SK-N-SH (cell line): ENCODE measurements around the gene MAN2B2. TPM values are rescaled to one million over a fixed set of nuclear protein-coding genes. Genes with fewer than 3 reads are reported as not detected.

Source experiments
- CTCF ChIA-PET: fragments of 300-600, 350-600 bp; formaldehyde crosslinking; extraction: SDS; loops from one replicate; lab custom pipeline; 2021; lab: Yijun Ruan, JAX
- POLR2A ChIA-PET: fragments of 350-600 bp; sonication (Branson Sonifier 250); formaldehyde crosslinking; extraction: SDS; loops from one replicate; lab custom pipeline; 2020; ENCODE audit warnings: antibody characterized with exemption, inconsistent platforms; lab: Yijun Ruan, JAX
- DNase-seq: peaks from one replicate; pipeline ENCODE4 v3.0.0; 2012
- H2AFZ ChIP-seq: fragments of 200-600 bp; sonication (generic); 2 replicates; pipeline ENCODE4 v1.8.1; 2016; ENCODE audit warnings: antibody characterized with exemption, mild to moderate bottlenecking, low read depth
- H3F3A ChIP-seq: fragments of 200-600 bp; sonication (generic); replicated peaks from 2 replicates; pipeline ENCODE3; 2016; ENCODE audit warnings: antibody characterized with exemption, mild to moderate bottlenecking; ENCODE audit not compliant: insufficient read depth
- H3K27ac ChIP-seq, 2 experiments: fragments of 200-500 bp in 1 of 2; fragments of 200-600 bp in 1 of 2; sonication (Bioruptor generic) in 1 of 2; sonication (generic), shearing (Covaris generic) in 1 of 2; 2 replicates each; pipeline versions ENCODE4 v1.5.1 to v1.6.1; 2014 to 2016; ENCODE audit warnings: low read depth in 2 of 2, inconsistent platforms in 1 of 2, low read length in 1 of 2, mild to moderate bottlenecking in 1 of 2, mixed read lengths in 1 of 2
- H3K27me3 ChIP-seq: fragments of 200-600 bp; sonication (generic), shearing (Covaris generic); 2 replicates; pipeline ENCODE4 v1.6.1; 2016; ENCODE audit warnings: mixed run types; ENCODE audit not compliant: insufficient read depth
- H3K36me3 ChIP-seq, 2 experiments: fragments of 200-500 bp in 1 of 2; fragments of 200-600 bp in 1 of 2; sonication (Bioruptor generic) in 1 of 2; sonication (generic) in 1 of 2; replicated peaks in 1 of 2; 2 replicates each; pipeline versions ENCODE3 to v1.5.1; 2014 to 2016; ENCODE audit warnings: low read length in 1 of 2, mild to moderate bottlenecking in 1 of 2; ENCODE audit not compliant: insufficient read depth in 2 of 2, control insufficient read depth in 1 of 2
- H3K4me1 ChIP-seq, 2 experiments: fragments of 200-500 bp in 1 of 2; fragments of 200-600 bp in 1 of 2; sonication (Bioruptor generic) in 1 of 2; sonication (generic), shearing (Covaris generic) in 1 of 2; 2 replicates each; pipeline versions ENCODE4 v1.5.1 to v1.6.1; 2014 to 2016; ENCODE audit warnings: low read depth in 1 of 2, low read length in 1 of 2, mixed run types in 1 of 2; ENCODE audit not compliant: insufficient read depth in 2 of 2, control insufficient read depth in 1 of 2
- H3K4me2 ChIP-seq: fragments of 200-600 bp; sonication (generic), shearing (Covaris generic); 2 replicates; pipeline ENCODE4 v1.6.1; 2017; ENCODE audit warnings: mixed run types
- H3K4me3 ChIP-seq, 2 experiments: fragments of 200-500 bp in 1 of 2; fragments of 200-600 bp in 1 of 2; sonication (Bioruptor generic) in 1 of 2; sonication (generic), shearing (Covaris generic) in 1 of 2; 2 replicates each; pipeline versions ENCODE4 v1.5.1 to v1.8.1; 2014 to 2016; ENCODE audit warnings: low read depth in 2 of 2, inconsistent platforms in 1 of 2, low read length in 1 of 2, mild to moderate bottlenecking in 1 of 2, mixed read lengths in 1 of 2, moderate library complexity in 1 of 2
- H3K79me2 ChIP-seq: fragments of 200-600 bp; sonication (generic); 2 replicates; pipeline ENCODE4 v1.8.1; 2017; ENCODE audit warnings: mild to moderate bottlenecking; ENCODE audit not compliant: insufficient read depth
- H3K9ac ChIP-seq: fragments of 200-600 bp; sonication (generic); 2 replicates; pipeline ENCODE4 v1.6.1; 2017; ENCODE audit warnings: mixed run types
- H3K9me2 ChIP-seq: fragments of 200-600 bp; sonication (generic); 2 replicates; pipeline ENCODE4 v1.6.1; 2017; ENCODE audit warnings: mixed run types
- H3K9me3 ChIP-seq: fragments of 200-600 bp; sonication (generic); 2 replicates; pipeline ENCODE4 v1.6.1; 2017; ENCODE audit warnings: mixed run types, mild to moderate bottlenecking, moderate library complexity
- H4K20me1 ChIP-seq: fragments of 200-600 bp; sonication (generic); 2 replicates; pipeline ENCODE4 v1.6.1; 2017; ENCODE audit warnings: mild to moderate bottlenecking, mixed run types; ENCODE audit not compliant: insufficient read depth
- ELF1 ChIP-seq: IDR thresholded peaks from 2 replicates; pipeline ENCODE4 v1.4.0; 2012
- EZH2phosphoT487 ChIP-seq: fragments of 200-600 bp; sonication (generic); IDR thresholded peaks from 2 replicates; pipeline ENCODE4 v1.6.1; 2017; ENCODE audit warnings: low read depth, mixed run types, mild to moderate bottlenecking, antibody characterized with exemption, moderate library complexity, borderline replicate concordance
- FOSL2 ChIP-seq: IDR thresholded peaks from 2 replicates; pipeline ENCODE4 v1.4.0; 2012; ENCODE audit warnings: low read depth, mild to moderate bottlenecking, moderate library complexity, borderline replicate concordance
- GABPA ChIP-seq: IDR thresholded peaks from 2 replicates; pipeline ENCODE4 v1.4.0; 2012; ENCODE audit warnings: low read depth, mild to moderate bottlenecking
- GATA2 ChIP-seq: sonication (generic); formaldehyde crosslinking; IDR thresholded peaks from 2 replicates; pipeline ENCODE4 v1.5.0; 2020; ENCODE audit warnings: mild to moderate bottlenecking, missing genetic modification reagents
- IRF3 ChIP-seq: fragments of 150-350 bp; IDR thresholded peaks from 2 replicates; pipeline ENCODE4 v1.6.1; 2016; ENCODE audit warnings: mild to moderate bottlenecking, low read depth, low read length
- JUND ChIP-seq: IDR thresholded peaks from 2 replicates; pipeline ENCODE4 v1.4.0; 2012
- MXI1 ChIP-seq: IDR thresholded peaks from 2 replicates; pipeline ENCODE4 v1.6.1; 2012; ENCODE audit warnings: mild to moderate bottlenecking, low read depth, low read length, improper control_type of control experiment
- NRF1 ChIP-seq: IDR thresholded peaks from 2 replicates; pipeline ENCODE4 v1.6.1; 2012; ENCODE audit warnings: low read depth, mild to moderate bottlenecking, low read length
- PBX3 ChIP-seq: IDR thresholded peaks from 2 replicates; pipeline ENCODE4; 2012
- RCOR1 ChIP-seq: fragments of 150-350 bp; IDR thresholded peaks from 2 replicates; pipeline ENCODE4 v1.6.1; 2017; ENCODE audit warnings: antibody characterized with exemption, low read length
- REST ChIP-seq: IDR thresholded peaks from 2 replicates; pipeline ENCODE4 v1.6.1; 2012; ENCODE audit warnings: mild to moderate bottlenecking, low read depth, low read length, moderate library complexity
- RFX5 ChIP-seq: IDR thresholded peaks from 2 replicates; pipeline ENCODE4 v1.6.1; 2012; ENCODE audit warnings: mild to moderate bottlenecking, improper control_type of control experiment, low read length
- TAF1 ChIP-seq: IDR thresholded peaks from 2 replicates; pipeline ENCODE4 v1.6.1; 2012; ENCODE audit warnings: low read depth, mild to moderate bottlenecking, low read length, moderate library complexity, borderline replicate concordance
- YY1 ChIP-seq: IDR thresholded peaks from 2 replicates; pipeline ENCODE4 v1.4.0; 2012; ENCODE audit warnings: low read depth, mild to moderate bottlenecking
- ZBTB33 ChIP-seq: IDR thresholded peaks from 2 replicates; pipeline ENCODE4 v1.4.0; 2012; ENCODE audit warnings: low read depth, borderline replicate concordance
- WGBS: methylation state at CpG from one replicate; pipeline ENCODE4 v1.1.6; 2017; ENCODE audit warnings: low lambda C conversion rate; 5-methylcytosine and 5-hydroxymethylcytosine counted together
- polyA plus RNA-seq, 3 experiments: library from polyadenylated mRNA; depleted of rRNA; stranded (reverse); fragments of >200 nt; gene quantifications; 2 replicates each; pipeline ENCODE4 v1.2.3, GENCODE V29; 2012
- TF ChIP-seq, protein P1 (sequence below): IDR thresholded peaks from 2 replicates; pipeline ENCODE4 v1.4.0; 2012; ENCODE audit warnings: low read depth

MAN2B2 gene
- polyA plus RNA-seq, 1 of the 3 experiments (the other 2 are of a cell fraction), result 24.9 TPM

DNA sequence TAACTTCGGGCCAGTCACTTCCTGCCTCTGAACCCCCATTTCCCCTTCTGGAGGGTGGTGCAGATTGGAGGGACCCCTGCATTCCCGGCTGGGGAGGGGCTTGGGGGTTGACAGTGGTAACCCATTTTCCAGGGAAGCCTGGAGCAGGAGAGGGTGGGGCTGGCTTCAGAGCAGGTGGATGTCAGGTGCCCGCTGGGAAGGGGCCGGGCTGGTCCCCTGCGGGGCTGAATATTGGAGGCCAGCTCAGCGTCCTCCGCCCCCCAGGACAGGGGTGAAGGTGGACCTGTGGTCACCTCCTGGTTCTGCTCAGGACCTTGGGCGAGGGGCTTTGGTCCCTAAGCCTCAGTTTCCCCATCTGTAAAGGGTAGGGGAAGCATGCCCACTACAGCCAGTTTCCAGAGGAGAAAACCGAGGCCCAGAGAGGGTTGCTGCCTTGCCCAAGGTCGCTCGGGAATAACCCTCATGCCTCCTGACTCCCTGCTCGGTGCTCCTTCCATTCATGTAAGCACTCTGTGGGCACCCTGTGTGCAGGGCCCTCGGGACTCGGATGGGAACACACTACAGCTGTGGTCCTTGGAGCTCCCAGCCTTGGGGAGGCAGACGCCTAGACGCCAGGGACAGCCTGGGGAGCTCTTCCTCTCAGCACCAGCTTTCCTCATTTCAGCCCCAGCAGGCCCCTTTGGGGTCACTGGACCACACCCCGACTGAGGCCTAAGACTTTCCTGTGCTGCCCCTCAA is 683 bp downstream of the MAN2B2 start:
- peak overlapping the region; percentile 93 for H2AFZ ChIP-seq
- peaks cover 3 to 15% of the 10 kb centered on the region in 2 experiments; a peak in 2 of 4 replicates for H3K4me1 ChIP-seq
- no peak for DNase-seq
- H4K20me1 ChIP-seq, result no peaks in the 10 kb centered on the region
- no peaks in the 10 kb centered on the region for H3K9me2 ChIP-seq
- no peaks in the 10 kb centered on the region for H3F3A ChIP-seq
- H3K36me3 ChIP-seq, result peaks cover 8 to 16% of the 10 kb centered on the region in 2 experiments
- 74% methylated on average over 14 of the region's 17 CpGs for WGBS
- H3K27ac ChIP-seq, result peak overlapping the region in 1 of 2 experiments; percentile 70; a peak in 1 of 4 replicates
- CTCF ChIA-PET, result interaction anchor here (1.3 to 5.1 kb wide), 2 partner anchors 18 to 27 kb away, joined by 3 to 45 read pairs; no protein-coding TSS in a partner anchor
- H3K4me3 ChIP-seq, result peak overlapping the region; percentile 92 to 98
- H3K9me3 ChIP-seq, result no peaks in the 10 kb centered on the region
- H3K4me2 ChIP-seq, result peak overlapping the region; percentile 100
- peaks cover 5% of the 10 kb centered on the region; the same call in 1 of the 2 replicates for H3K79me2 ChIP-seq
- TF ChIP-seq MXI1 (no peak), ZBTB33 (no peak), FOSL2 (no peak), JUND (no peak), PBX3 (no peak), GATA2 (CRISPR knock-in tag) (no peak)
- POLR2A ChIA-PET, result interaction anchor here (1.0 to 1.3 kb wide), 2 partner anchors 27 to 65 kb away, joined by 3 to 6 read pairs; partner anchors contain the start of gene MRFAP1
- peak overlapping the region; percentile 85 for H3K9ac ChIP-seq
- no peaks in the 10 kb centered on the region; the same call in 1 of the 2 replicates for H3K27me3 ChIP-seq

- no peak for DNase-seq
- Histone ChIP-seq H3K9me2 (no peaks in the 10 kb centered on the region), H3K79me2 (peaks cover 5% of the 10 kb centered on the region; the same call in 1 of the 2 replicates), H3K9me3 (no peaks in the 10 kb centered on the region), H3K9ac (no peak overlapping the region), H2AFZ (no peak overlapping the region), H3K36me3 (peaks cover 8 to 16% of the 10 kb centered on the region in 2 experiments), H3F3A (no peaks in the 10 kb centered on the region), H3K4me2 (no peak overlapping the region; the same call in 1 of the 2 replicates), H3K4me1 (peaks cover 3 to 15% of the 10 kb centered on the region in 2 experiments; a peak in 2 of 4 replicates), H3K27me3 (no peaks in the 10 kb centered on the region; the same call in 1 of the 2 replicates), H3K27ac (no peak overlapping the region), H4K20me1 (no peaks in the 10 kb centered on the region), H3K4me3 (no peak overlapping the region)
- POLR2A ChIA-PET, result interaction anchor here (0.7 kb wide), 1 partner anchor 441 kb away, joined by 5 read pairs; no protein-coding TSS in a partner anchor
- 91% methylated on average over 5 of the region's 16 CpGs for WGBS
- CTCF ChIA-PET, result interaction anchor here (5.1 kb wide), 1 partner anchor 28 kb away, joined by 45 read pairs; no protein-coding TSS in a partner anchor
- TF ChIP-seq IRF3, result no peak
- TF ChIP-seq, protein P1, sequence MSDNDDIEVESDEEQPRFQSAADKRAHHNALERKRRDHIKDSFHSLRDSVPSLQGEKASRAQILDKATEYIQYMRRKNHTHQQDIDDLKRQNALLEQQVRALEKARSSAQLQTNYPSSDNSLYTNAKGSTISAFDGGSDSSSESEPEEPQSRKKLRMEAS, result no peak
- no peak for TF ChIP-seq FOSL2
- no peak for TF ChIP-seq RCOR1
- TF ChIP-seq RFX5, result no peak
- TF ChIP-seq YY1, result no peak
- TF ChIP-seq REST, result no peak
- TF ChIP-seq GABPA, result no peak
- no peak for TF ChIP-seq NRF1
- TF ChIP-seq TAF1, result no peak
- no peak for TF ChIP-seq EZH2phosphoT487
- no peak for TF ChIP-seq ELF1
Observed at GRCh38 chr4:6576512-6576911, 1.5 kb downstream of the MAN2B2 start.
